ENCODE measurements around the gene MAP7D3. TPM values are rescaled to one million over a fixed set of nuclear protein-coding genes. Genes with fewer than 3 reads are reported as not detected.
A peak's percentile ranks its signal among the peaks of the same experiment; 100 is the strongest.
"Not testable (repeated sequence)": the region's sequence is repeated elsewhere in the genome, so short reads cannot be mapped to it uniquely, and the experiment has no call there.

MAP7D3 gene
- total RNA-seq: 1 to 10 TPM; 1.4 to 4.1 TPM
- long read RNA-seq, partial matches to known transcripts: 3 of 4 reads
- long read RNA-seq, other reads (novel, unspliced or antisense): 1 of 4 reads

DNA sequence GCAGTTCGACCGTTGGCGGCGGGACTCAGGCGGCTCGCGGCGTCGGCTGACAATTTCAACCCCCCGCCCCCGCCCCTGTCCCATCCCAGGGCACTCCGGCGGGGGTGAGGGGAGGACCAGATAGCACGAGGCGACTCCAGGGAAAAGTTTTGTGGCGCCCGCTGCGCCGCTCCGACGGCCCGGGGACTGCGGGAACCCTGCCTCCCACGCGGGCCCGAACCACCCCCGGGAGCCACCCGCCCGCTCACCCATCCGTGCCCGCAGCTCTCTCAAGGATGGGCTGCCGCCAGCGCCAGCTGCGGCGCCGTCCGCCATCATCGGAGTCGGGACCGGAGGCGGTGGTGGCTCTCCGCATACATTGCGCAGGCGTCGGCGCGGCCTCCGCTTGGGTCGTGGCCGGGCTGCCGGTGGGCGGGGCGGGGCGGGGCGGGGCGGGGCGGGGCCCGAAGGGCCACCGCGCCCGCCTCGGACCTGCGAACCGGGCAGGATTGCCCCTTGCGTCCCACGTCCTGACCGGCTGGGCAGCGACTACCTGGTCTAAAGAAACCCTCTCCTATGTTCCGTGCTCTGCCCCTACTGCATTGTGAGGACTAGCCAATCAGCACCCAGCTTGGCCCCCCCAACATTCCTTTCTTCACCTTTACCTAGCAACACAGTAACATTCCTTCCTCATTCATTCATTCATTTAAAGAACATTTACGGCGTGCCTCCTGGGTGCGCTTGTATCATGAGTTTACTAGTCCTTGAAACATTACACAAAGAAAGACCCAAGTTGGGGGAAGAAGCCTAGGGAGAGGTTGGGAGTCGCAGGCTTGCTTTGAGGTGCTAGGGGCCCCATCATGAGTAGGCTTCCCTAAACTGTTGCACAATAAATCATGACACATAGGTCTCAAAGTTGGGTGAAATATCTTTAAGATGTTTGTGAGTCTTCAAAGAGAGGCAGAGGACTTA lies at the start of gene MAP7D3:
Gene MAP7D3, minus strand, starts transcription at position 360 of the 951 bp plus-strand sequence. Its CDS starts 42 bp downstream, at position 318.
- intact Hi-C loops (cut with DNase I, micrococcal nuclease): no loop called here
- DNase-seq (peak; percentile 53 to 73), ATAC-seq (peak; percentile 98)

- ATAC-seq; intact Hi-C loops (cut with DNase I, micrococcal nuclease); DNase-seq: not testable (repeated sequence)
Observed at GRCh38 chrX:136300721-136301120, 49.5 kb upstream of the MAP7D3 start, which contains the start of gene ADGRG4. ADGRG4 (plus strand) TSS chrX:136300963; CDS start chrX:136308778, 7,815 bp downstream.

- ATAC-seq (no peak), DNase-seq (no peak)
- intact Hi-C loops (cut with DNase I, micrococcal nuclease): no loop called here
Observed at GRCh38 chrX:136295380-136295779, 44.2 kb upstream of the MAP7D3 start.

- ATAC-seq (no peak), DNase-seq (no peak)
- intact Hi-C loops (cut with DNase I, micrococcal nuclease): no loop called here
Observed at GRCh38 chrX:136292656-136293055, 41.5 kb upstream of the MAP7D3 start.

- intact Hi-C loops (cut with DNase I, micrococcal nuclease): no loop called here
- ATAC-seq: no peak
- DNase-seq: no peak
Observed at GRCh38 chrX:136291824-136292223, 40.6 kb upstream of the MAP7D3 start.

GRCh38 chrX:136286375-136286774 lies 35.2 kb upstream of the MAP7D3 start:
- DNase-seq; ATAC-seq; intact Hi-C loops (cut with DNase I, micrococcal nuclease): not testable (repeated sequence)

DNA sequence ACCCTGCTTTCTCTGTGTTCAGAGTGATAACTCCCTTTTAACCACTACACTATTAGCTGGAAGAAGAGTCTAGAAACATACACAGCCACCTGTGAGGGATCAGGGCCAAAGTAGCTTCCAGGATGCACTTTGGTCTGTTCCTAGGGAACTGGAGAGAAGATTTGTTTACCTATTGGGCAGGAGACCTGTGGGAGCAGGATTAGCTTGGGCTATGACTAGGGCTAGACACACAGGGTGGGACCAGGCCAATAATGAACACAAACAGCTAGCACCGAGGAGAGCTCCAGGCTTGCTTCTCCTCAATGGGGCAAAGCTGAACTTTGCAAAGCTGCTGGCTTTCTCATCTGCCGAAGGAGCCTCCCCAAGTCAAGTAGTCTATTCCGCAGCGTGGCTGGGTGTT lies 24.4 kb upstream of the MAP7D3 start:
- intact Hi-C loops (cut with DNase I, micrococcal nuclease): no loop called here
- DNase-seq (peak; percentile 18 to 30), ATAC-seq (peak; percentile 98)

DNA sequence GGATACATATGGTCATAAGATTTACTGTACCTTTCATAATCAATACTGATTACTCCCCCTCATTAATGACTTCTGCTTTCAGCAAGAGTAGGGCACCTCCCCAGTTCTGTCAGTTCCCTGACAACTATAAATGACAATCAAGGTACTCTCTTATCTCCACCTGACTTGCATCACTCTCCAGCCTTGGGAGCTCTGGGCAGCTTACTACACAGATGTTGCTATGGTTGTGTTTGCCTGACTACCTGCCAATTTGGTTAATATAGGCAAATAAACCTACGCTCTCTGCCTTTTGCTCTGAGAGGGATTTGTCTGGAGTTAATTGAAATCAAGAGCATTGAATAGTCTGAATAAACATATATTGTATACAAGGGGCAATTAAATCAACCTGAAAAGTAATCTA lies 22.8 kb upstream of the MAP7D3 start:
- no peak for DNase-seq
- intact Hi-C loops (cut with DNase I, micrococcal nuclease): no loop called here
- peak; percentile 60 for ATAC-seq

GRCh38 chrX:136272325-136272724 lies 21.1 kb upstream of the MAP7D3 start:
- ATAC-seq (no peak), DNase-seq (no peak)
- intact Hi-C loops (cut with DNase I, micrococcal nuclease): no loop called here

DNA sequence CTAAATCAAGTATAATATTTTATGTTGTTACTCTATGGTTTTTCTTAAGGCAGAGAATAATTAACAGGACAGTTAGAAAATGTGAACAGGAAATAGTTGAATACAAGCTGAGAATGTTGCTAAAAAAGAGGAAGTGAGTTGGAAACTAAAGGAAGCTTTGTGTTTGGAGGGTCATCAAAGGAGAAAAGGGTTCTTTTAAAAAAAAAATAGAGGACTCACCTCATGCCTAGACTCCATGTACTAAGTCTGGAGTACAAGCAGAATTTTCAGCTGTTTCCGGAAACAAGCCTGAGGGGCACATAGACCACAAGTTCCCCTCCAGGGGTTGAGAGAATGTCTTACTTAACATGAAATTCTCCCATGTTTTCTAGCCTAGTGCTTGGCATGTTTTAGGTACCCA lies 20.1 kb upstream of the MAP7D3 start:
- no peak for ATAC-seq
- no peak for DNase-seq
- intact Hi-C loops (cut with DNase I, micrococcal nuclease): no loop called here

DNA sequence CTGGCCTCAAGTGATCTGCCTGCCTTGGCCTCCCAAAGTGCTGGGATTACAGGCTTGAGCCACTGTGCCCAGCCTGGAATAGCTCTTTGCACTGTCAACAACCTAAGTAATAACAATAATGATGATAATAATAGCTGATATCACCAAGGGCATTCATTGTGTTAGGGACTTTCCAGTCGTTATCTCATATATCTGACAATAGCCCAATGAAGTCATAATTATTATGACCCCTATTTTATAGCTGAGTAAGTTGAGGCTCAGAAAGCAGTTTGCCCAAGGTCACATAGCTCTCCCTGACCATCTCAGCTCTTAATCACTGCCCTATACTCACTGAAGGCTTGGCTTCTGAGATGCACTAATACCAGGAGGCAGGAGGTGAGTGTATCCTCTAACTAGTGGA lies 18.7 kb upstream of the MAP7D3 start:
- DNase-seq: no peak
- intact Hi-C loops (cut with DNase I, micrococcal nuclease): loop anchor here in 1 of 2 donors (5.0 kb wide), 1 partner anchor 243 kb away; no protein-coding TSS in a partner anchor

DNA sequence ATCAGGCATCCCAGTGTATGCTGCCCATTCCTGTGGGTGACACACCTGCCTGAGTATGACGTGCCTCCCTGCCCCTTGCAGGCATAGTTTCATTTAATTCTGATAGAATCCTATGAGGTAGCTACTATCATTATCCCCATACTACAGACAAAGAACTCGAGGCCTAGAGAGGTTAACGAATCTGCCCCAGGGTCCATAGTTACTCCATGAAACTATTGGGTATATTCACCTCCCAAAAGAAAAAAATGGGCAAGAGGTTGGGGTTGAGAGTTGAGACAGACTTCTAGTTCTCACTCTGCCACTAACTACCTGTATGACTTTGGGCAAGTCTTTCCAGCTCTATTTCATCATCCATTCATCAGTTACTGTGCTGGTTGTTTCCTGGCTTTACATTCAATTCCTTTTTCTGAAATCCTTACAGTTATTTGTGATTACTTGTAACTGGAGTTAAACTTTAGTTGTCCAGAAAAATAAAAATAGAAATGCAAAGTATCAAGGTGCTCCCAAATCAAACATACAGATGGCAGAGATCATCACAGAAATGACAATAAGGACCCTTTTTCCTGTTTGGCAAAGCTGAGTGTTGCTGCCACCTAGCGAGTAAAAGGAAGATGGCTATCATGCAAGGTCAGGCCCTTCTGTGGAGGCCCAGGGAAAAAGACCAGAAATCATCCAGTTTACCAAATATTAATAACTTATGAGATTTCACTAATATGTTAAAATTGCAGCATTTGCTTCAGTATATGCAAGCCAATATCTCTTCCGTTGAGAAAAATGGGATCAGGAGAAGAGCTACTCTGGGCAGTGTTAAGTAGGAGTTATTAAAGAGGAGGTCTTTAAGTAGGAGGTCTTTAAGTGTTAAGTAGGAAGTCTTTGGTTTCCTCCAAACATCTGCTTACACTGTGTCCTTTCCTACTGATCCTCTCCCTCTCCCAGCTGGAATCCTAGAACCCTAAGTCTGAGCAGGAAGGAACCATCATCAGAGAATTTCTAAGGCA lies 17.1 kb upstream of the MAP7D3 start:
- DNase-seq (peak in 1 of 2 donors; percentile 39), ATAC-seq (peak; percentile 51)
- intact Hi-C loops (cut with DNase I, micrococcal nuclease): loop anchor here in 1 of 2 donors (5.0 kb wide), 1 partner anchor 241 kb away; no protein-coding TSS in a partner anchor

More for the DNA sequence above, 18.7 kb upstream of the MAP7D3 start:
- no peak for ATAC-seq

GRCh38 chrX:136266828-136267227 lies 15.6 kb upstream of the MAP7D3 start:
- no peak for ATAC-seq
- intact Hi-C loops (cut with DNase I, micrococcal nuclease): loop anchor here in 1 of 2 donors (5.0 kb wide), 1 partner anchor 240 kb away; no protein-coding TSS in a partner anchor

GRCh38 chrX:136262812-136263315 lies 11.7 kb upstream of the MAP7D3 start:
- DNase-seq (no peak), ATAC-seq (no peak)
- intact Hi-C loops (cut with DNase I, micrococcal nuclease): no loop called here

More at GRCh38 chrX:136266828-136267227, 15.6 kb upstream of the MAP7D3 start:
- no peak for DNase-seq

- no peak for ATAC-seq
- no peak for DNase-seq
- intact Hi-C loops (cut with DNase I, micrococcal nuclease): no loop called here
Observed at GRCh38 chrX:136262243-136262642, 11.0 kb upstream of the MAP7D3 start.

- DNase-seq: no peak
- ATAC-seq: no peak
- intact Hi-C loops (cut with DNase I, micrococcal nuclease): no loop called here
Observed at GRCh38 chrX:136261321-136261720, 10.1 kb upstream of the MAP7D3 start.

DNA sequence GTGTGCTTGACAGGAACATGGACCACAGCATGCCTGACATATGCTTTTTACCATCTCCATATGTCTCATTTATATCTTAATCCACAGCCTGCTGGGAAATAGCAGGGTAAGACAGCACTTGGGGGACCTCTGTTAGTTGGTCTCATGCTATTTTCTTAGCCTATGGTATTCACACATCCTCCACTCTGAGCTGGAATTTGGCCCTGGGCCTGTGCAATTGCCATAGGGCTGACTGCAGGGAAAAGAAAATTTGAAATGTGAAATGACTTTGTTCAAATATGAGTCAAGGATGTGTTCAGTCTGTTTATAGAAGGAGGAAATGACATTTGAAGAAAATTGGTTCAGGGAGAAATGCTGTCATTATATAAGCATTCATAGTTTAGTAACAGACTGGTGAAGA lies 9.6 kb upstream of the MAP7D3 start:
- ATAC-seq (no peak), DNase-seq (no peak)
- intact Hi-C loops (cut with DNase I, micrococcal nuclease): no loop called here

- DNase-seq: no peak
Observed at GRCh38 chrX:136259543-136259942, 8.3 kb upstream of the MAP7D3 start.

More at GRCh38 chrX:136259543-136259942, 8.3 kb upstream of the MAP7D3 start:
- intact Hi-C loops (cut with DNase I, micrococcal nuclease): no loop called here
- no peak for ATAC-seq
